Measurements from ENCODE around the gene BPGM.

BPGM gene

GRCh38 chr7:134724606-134725005, 78.0 kb downstream of the BPGM start:
- POLR2A ChIA-PET (ENCODE audit: low non-redundant PET), result no interaction called here
- DNase-seq (ENCODE audit: low spot score), result peak; percentile 24
- peak; percentile 26; the same call in 1 of the 2 replicates for TF ChIP-seq CTCF (conservative IDR thresholded peaks at IDR 0.05; ENCODE audit: low read depth)
- no peak overlapping the region for H3K27ac ChIP-seq
- CTCF ChIA-PET, result interaction anchor here (0.5 to 1.2 kb wide), 4 partner anchors 31 to 1566 kb away, joined by 3 to 4 read pairs (median 3); no protein-coding TSS in a partner anchor

DNA sequence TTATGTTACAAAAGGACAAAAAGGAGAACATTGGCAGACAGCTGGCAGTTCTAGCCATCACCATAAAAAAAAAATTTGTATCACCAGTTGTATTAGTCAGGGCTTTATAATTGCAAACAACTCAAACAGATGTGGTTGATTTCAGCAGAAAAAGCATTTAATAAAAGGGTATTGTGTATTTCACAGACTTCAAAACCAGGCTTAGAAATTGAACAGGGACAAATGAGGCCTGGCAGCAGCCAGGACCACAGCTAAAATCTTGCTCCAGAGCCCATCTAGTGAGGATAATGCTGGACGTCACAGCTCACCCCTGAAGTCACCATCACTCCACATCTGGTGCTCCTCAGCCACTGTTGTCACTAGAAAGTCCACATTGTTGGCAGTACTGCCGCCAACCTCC, 79.9 kb downstream of the BPGM start:
- TF ChIP-seq CTCF (conservative IDR thresholded peaks at IDR 0.05; ENCODE audit: low read depth), result no peak
- DNase-seq (ENCODE audit: low spot score), result no peak
- POLR2A ChIA-PET (ENCODE audit: low non-redundant PET), result no interaction called here
- CTCF ChIA-PET, result no interaction called here
- H3K27ac ChIP-seq, result no peak overlapping the region

DNA sequence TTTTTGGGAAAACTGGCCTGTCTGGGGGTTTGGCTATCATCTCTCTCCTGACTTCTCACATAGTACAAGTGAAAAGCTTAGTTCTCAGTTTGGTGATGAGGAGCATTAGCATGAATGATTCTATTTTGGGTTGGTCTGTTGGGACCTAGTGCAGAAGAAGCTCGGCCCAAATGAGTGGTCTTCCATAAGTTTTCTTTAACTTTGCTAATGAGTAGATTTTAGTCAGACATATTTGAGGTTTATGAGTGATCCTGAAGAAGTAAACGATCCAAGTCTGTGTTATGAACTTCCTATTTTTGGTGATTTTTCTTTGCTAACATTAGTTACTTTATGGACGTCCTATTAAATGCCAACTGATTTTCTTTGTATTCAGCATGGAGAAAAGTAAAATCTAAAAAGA, 81.1 kb downstream of the BPGM start:
- H3K27ac ChIP-seq, result no peak overlapping the region
- ChIA-PET CTCF (no interaction called here), POLR2A (ENCODE audit: low non-redundant PET) (no interaction called here)
- DNase-seq (ENCODE audit: low spot score), result no peak
- TF ChIP-seq CTCF (conservative IDR thresholded peaks at IDR 0.05; ENCODE audit: low read depth), result no peak
